Naive thymus-derived CD4-positive, alpha-beta T cell (primary cell): Measurements from ENCODE around the gene CACHD1. TPM values are rescaled to one million over a fixed set of nuclear protein-coding genes. Genes with fewer than 3 reads are reported as not detected.

Experiments used
- ATAC-seq: fragments of 150-1000 bp; cut with Tn5 transposase; 2 replicates; pipeline ENCODE4 v1.10.0; 2021; ENCODE audit warnings: mild to moderate bottlenecking, moderate library complexity
- CTCF ChIA-PET: fragments of 350-600 bp; sonication (Branson Sonifier 250); formaldehyde crosslinking; loops from one replicate; lab custom pipeline; 2021; ENCODE audit warnings: antibody characterized with exemption; lab: Charles Lee
- POLR2A ChIA-PET: fragments of 350-600 bp; sonication (Branson Sonifier 250); formaldehyde crosslinking; loops from one replicate; lab custom pipeline; 2021; ENCODE audit warnings: antibody characterized with exemption, inconsistent platforms; lab: Charles Lee
- DNase-seq, 9 donors: peaks; one replicate each; pipeline versions ENCODE4 v3.0.0 to v3.0.0-alpha.2; 2020 to 2022; ENCODE audit warnings: mixed read lengths in 1 of 9
- H3K27ac ChIP-seq: one replicate; pipeline ENCODE4 v1.7.0; 2013; ENCODE audit warnings: mild to moderate bottlenecking, low read depth, low read length, moderate library complexity
- H3K27me3 ChIP-seq, 2 donors: one replicate each; pipeline ENCODE4 v1.7.0; 2013; ENCODE audit warnings: low read length in 2 of 2, mild to moderate bottlenecking in 2 of 2, moderate library complexity in 2 of 2; ENCODE audit not compliant: control insufficient read depth in 2 of 2, insufficient read depth in 2 of 2
- H3K36me3 ChIP-seq, 3 experiments: 1 replicate in 2 of 3; 2 replicates in 1 of 3; pipeline ENCODE4 v1.7.0; 2013; ENCODE audit warnings: low read length in 3 of 3, mild to moderate bottlenecking in 3 of 3, moderate library complexity in 1 of 3; ENCODE audit not compliant: insufficient read depth in 3 of 3, control insufficient read depth in 2 of 3
- H3K4me1 ChIP-seq, 2 donors: one replicate each; pipeline ENCODE4 v1.7.0; 2013; ENCODE audit warnings: low read length in 2 of 2, mild to moderate bottlenecking in 2 of 2, moderate library complexity in 1 of 2; ENCODE audit not compliant: control insufficient read depth in 2 of 2, insufficient read depth in 2 of 2
- H3K4me3 ChIP-seq: 2 replicates; pipeline ENCODE4 v1.7.0; 2013; ENCODE audit warnings: mild to moderate bottlenecking, low read length
- H3K9me3 ChIP-seq, 3 experiments: 1 replicate in 2 of 3; 2 replicates in 1 of 3; pipeline ENCODE4 v1.7.0; 2013; ENCODE audit warnings: low read length in 3 of 3; ENCODE audit not compliant: control insufficient read depth in 2 of 3
- H3K27ac Mint-ChIP-seq, 9 donors: one replicate each; pipeline ENCODE4 v1.8.0; 2020 to 2022; ENCODE audit warnings: mixed read lengths in 9 of 9, mild to moderate bottlenecking in 8 of 9, moderate library complexity in 5 of 9, inconsistent platforms in 2 of 9
- H3K27me3 Mint-ChIP-seq, 5 donors: one replicate each; pipeline ENCODE4 v1.8.0; 2021 to 2022; ENCODE audit warnings: mixed read lengths in 5 of 5, mild to moderate bottlenecking in 1 of 5
- H3K36me3 Mint-ChIP-seq, 5 donors: one replicate each; pipeline ENCODE4 v1.8.0; 2020 to 2022; ENCODE audit warnings: mixed read lengths in 5 of 5, mild to moderate bottlenecking in 3 of 5, inconsistent platforms in 1 of 5
- H3K4me1 Mint-ChIP-seq, 7 donors: one replicate each; pipeline ENCODE4 v1.8.0; 2020 to 2022; ENCODE audit warnings: mixed read lengths in 7 of 7, mild to moderate bottlenecking in 3 of 7, inconsistent platforms in 1 of 7
- H3K4me3 Mint-ChIP-seq, 10 donors: one replicate each; pipeline ENCODE4 v1.8.0; 2020 to 2022; ENCODE audit warnings: mild to moderate bottlenecking in 10 of 10, mixed read lengths in 10 of 10, moderate library complexity in 6 of 10, inconsistent platforms in 2 of 10
- H3K9me3 Mint-ChIP-seq, 11 donors: one replicate each; pipeline ENCODE4 v1.8.0; 2020 to 2022; ENCODE audit warnings: mixed read lengths in 11 of 11, mild to moderate bottlenecking in 4 of 11, inconsistent platforms in 1 of 11, moderate library complexity in 1 of 11
- intact Hi-C, 2 donors: fragments of 100-400 bp; cut with micrococcal nuclease; formaldehyde crosslinking; loops; one replicate each; pipeline ENCODE4 v1.15.1; 2023
- polyA plus RNA-seq, 2 donors: library from polyadenylated mRNA; unstranded; fragments of 300-500 nt; fragmentation: Illumina TruSeq; gene quantifications; one replicate each; pipeline ENCODE4 v1.2.3, GENCODE V29; 2021
- total RNA-seq, 6 experiments: library from RNA in 5 of 6; stranded (reverse) in 5 of 6; gene quantifications; 1 replicate in 5 of 6; 2 replicates in 1 of 6; pipeline ENCODE4 v1.2.3 and lab custom pipeline; 2021 to 2026

The CACHD1 gene
- total and polyA plus RNA-seq, 7 experiments from 2014 or later, result 0.15 to 9.0 (median 3.4) TPM

- Mint-ChIP-seq H3K27ac (peak overlapping the region in 3 of 9 donors; percentile 40 to 62 (median 45)), H3K27me3 (peaks cover 5 to 24% (median 5%) of the 10 kb centered on the region in 5 donors), H3K36me3 (no peaks in the 10 kb centered on the region), H3K9me3 (peaks cover 0 to 2% (median 0%) of the 10 kb centered on the region in 11 donors), H3K4me3 (peak overlapping the region in 1 of 10 donors; percentile 10), H3K4me1 (peaks cover 0 to 78% (median 22%) of the 10 kb centered on the region in 7 donors)
- intact Hi-C loops, result loop anchor here in 1 of 2 donors (2.0 kb wide), 1 partner anchor 16 kb away; no protein-coding TSS in a partner anchor
- ChIA-PET POLR2A (interaction anchor here (1.0 kb wide), 1 partner anchor 24 kb away, joined by 3 read pairs; no protein-coding TSS in a partner anchor), CTCF (interaction anchor here (0.7 to 1.0 kb wide), 2 partner anchors 62 to 189 kb away, joined by 3 to 5 read pairs; no protein-coding TSS in a partner anchor)
- ATAC-seq (no peak), DNase-seq (no peak)
- Histone ChIP-seq H3K4me3 (no peak overlapping the region), H3K27me3 (no peaks in the 10 kb centered on the region), H3K36me3 (no peaks in the 10 kb centered on the region), H3K27ac (no peak overlapping the region), H3K9me3 (no peaks in the 10 kb centered on the region), H3K4me1 (no peaks in the 10 kb centered on the region)
These were observed 20.4 kb downstream of the CACHD1 start for GRCh38 chr1:64490213-64490818.

GRCh38 chr1:64492424-64492823 lies 22.5 kb downstream of the CACHD1 start:
- Mint-ChIP-seq H3K4me1 (peaks cover 0 to 89% (median 22%) of the 10 kb centered on the region in 7 donors), H3K4me3 (no peak overlapping the region), H3K9me3 (no peaks in the 10 kb centered on the region), H3K27me3 (peaks cover 0 to 24% (median 5%) of the 10 kb centered on the region in 5 donors), H3K27ac (no peak overlapping the region), H3K36me3 (peaks cover 0 to 3% (median 0%) of the 10 kb centered on the region in 5 donors)
- no peaks in the 10 kb centered on the region for H3K9me3 ChIP-seq
- no peak overlapping the region for H3K4me3 ChIP-seq
- ATAC-seq (no peak), DNase-seq (no peak)
- H3K36me3 ChIP-seq, result no peaks in the 10 kb centered on the region
- H3K27ac ChIP-seq, result no peak overlapping the region
- no peaks in the 10 kb centered on the region for H3K27me3 ChIP-seq
- ChIA-PET POLR2A (interaction anchor here (1.1 kb wide), 1 partner anchor 12 kb away, joined by 3 read pairs; no protein-coding TSS in a partner anchor), CTCF (interaction anchor here (0.6 kb wide), 1 partner anchor 65 kb away, joined by 3 read pairs; no protein-coding TSS in a partner anchor)
- intact Hi-C loops, result no loop called here
- no peaks in the 10 kb centered on the region for H3K4me1 ChIP-seq

- H3K9me3 ChIP-seq, result no peaks in the 10 kb centered on the region
- H3K36me3 ChIP-seq, result no peaks in the 10 kb centered on the region
- no peaks in the 10 kb centered on the region for H3K4me1 ChIP-seq
- no peak overlapping the region for H3K4me3 ChIP-seq
- ChIA-PET POLR2A (interaction anchor here (0.6 to 0.8 kb wide), 2 partner anchors 19 to 20 kb away, joined by 3 to 6 read pairs; no protein-coding TSS in a partner anchor), CTCF (no interaction called here)
- Mint-ChIP-seq H3K9me3 (no peaks in the 10 kb centered on the region), H3K27me3 (peaks cover 0 to 23% (median 5%) of the 10 kb centered on the region in 5 donors), H3K27ac (no peak overlapping the region), H3K4me1 (peaks cover 0 to 81% (median 22%) of the 10 kb centered on the region in 7 donors), H3K4me3 (no peak overlapping the region), H3K36me3 (peaks cover 0 to 3% (median 0%) of the 10 kb centered on the region in 5 donors)
- H3K27ac ChIP-seq, result no peak overlapping the region
- H3K27me3 ChIP-seq, result no peaks in the 10 kb centered on the region
- ATAC-seq (no peak), DNase-seq (no peak)
- intact Hi-C loops, result no loop called here
These were observed 23.9 kb downstream of the CACHD1 start for GRCh38 chr1:64493831-64494230.

GRCh38 chr1:64494659-64495058 lies 24.7 kb downstream of the CACHD1 start:
- Mint-ChIP-seq H3K9me3 (no peaks in the 10 kb centered on the region), H3K36me3 (peaks cover 0 to 7% (median 0%) of the 10 kb centered on the region in 5 donors), H3K4me1 (peaks cover 0 to 77% (median 20%) of the 10 kb centered on the region in 7 donors), H3K27ac (no peak overlapping the region), H3K27me3 (peaks cover 0 to 21% (median 5%) of the 10 kb centered on the region in 5 donors), H3K4me3 (peak overlapping the region in 1 of 10 donors; percentile 25)
- intact Hi-C loops, result no loop called here
- Histone ChIP-seq H3K4me3 (no peak overlapping the region), H3K4me1 (no peaks in the 10 kb centered on the region), H3K9me3 (no peaks in the 10 kb centered on the region), H3K27me3 (no peaks in the 10 kb centered on the region), H3K27ac (no peak overlapping the region), H3K36me3 (no peaks in the 10 kb centered on the region)
- ChIA-PET POLR2A (interaction anchor here (0.6 to 1.0 kb wide), 2 partner anchors 19 to 43 kb away, joined by 3 read pairs; no protein-coding TSS in a partner anchor), CTCF (no interaction called here)
- ATAC-seq (no peak), DNase-seq (no peak)

DNA sequence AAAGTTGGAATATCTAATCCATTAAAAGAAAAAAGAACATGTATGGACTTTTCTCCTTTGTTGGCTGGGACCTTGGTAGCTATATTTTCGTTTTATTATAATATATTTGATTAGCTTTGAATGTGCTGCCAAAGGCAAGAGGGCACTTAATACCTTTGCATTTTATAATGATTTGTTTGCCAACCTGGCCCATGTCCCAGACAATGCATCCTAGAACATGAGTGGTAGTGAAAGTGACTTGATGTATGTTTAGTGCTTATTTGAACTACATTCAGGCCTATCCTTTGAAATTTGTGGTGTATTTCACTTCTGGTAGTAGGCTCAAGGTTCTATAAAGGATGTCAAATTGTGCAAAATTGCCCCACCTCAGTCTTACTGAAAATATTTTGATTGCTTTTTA lies 25.9 kb downstream of the CACHD1 start:
- H3K9me3 Mint-ChIP-seq, result no peaks in the 10 kb centered on the region
- Histone ChIP-seq H3K4me1 (no peaks in the 10 kb centered on the region), H3K27me3 (no peaks in the 10 kb centered on the region), H3K27ac (no peak overlapping the region), H3K4me3 (no peak overlapping the region), H3K9me3 (no peaks in the 10 kb centered on the region), H3K36me3 (no peaks in the 10 kb centered on the region)
- no peak overlapping the region for H3K27ac Mint-ChIP-seq
- H3K4me1 Mint-ChIP-seq, result peaks cover 0 to 70% (median 18%) of the 10 kb centered on the region in 7 donors
- intact Hi-C loops, result loop anchor here in 1 of 2 donors (1.0 kb wide), 1 partner anchor 9 kb away; no protein-coding TSS in a partner anchor
- H3K27me3 Mint-ChIP-seq, result peaks cover 0 to 21% (median 5%) of the 10 kb centered on the region in 5 donors
- ChIA-PET CTCF (interaction anchor here (1.6 kb wide), 1 partner anchor 180 kb away, joined by 5 read pairs; no protein-coding TSS in a partner anchor), POLR2A (interaction anchor here (0.5 kb wide), 1 partner anchor 1765 kb away, joined by 3 read pairs; no protein-coding TSS in a partner anchor)
- H3K36me3 Mint-ChIP-seq, result peaks cover 0 to 7% (median 0%) of the 10 kb centered on the region in 5 donors
- ATAC-seq (no peak), DNase-seq (no peak)
- no peak overlapping the region for H3K4me3 Mint-ChIP-seq

GRCh38 chr1:64496606-64497005 lies 26.7 kb downstream of the CACHD1 start:
- no peak for ATAC-seq
- peaks cover 0 to 7% (median 0%) of the 10 kb centered on the region in 5 donors for H3K36me3 Mint-ChIP-seq
- Histone ChIP-seq H3K4me1 (no peaks in the 10 kb centered on the region), H3K9me3 (no peaks in the 10 kb centered on the region), H3K4me3 (no peak overlapping the region), H3K27me3 (no peaks in the 10 kb centered on the region), H3K27ac (no peak overlapping the region), H3K36me3 (no peaks in the 10 kb centered on the region)
- ChIA-PET POLR2A (interaction anchor here (0.6 kb wide), 1 partner anchor 859 kb away, joined by 3 read pairs; no protein-coding TSS in a partner anchor), CTCF (interaction anchor here (0.7 to 1.6 kb wide), 2 partner anchors 9 to 179 kb away, joined by 3 to 5 read pairs; no protein-coding TSS in a partner anchor)
- DNase-seq, result no peak
- H3K9me3 Mint-ChIP-seq, result no peaks in the 10 kb centered on the region
- H3K4me3 Mint-ChIP-seq, result no peak overlapping the region
- peaks cover 0 to 69% (median 18%) of the 10 kb centered on the region in 7 donors for H3K4me1 Mint-ChIP-seq
- peaks cover 0 to 18% (median 4%) of the 10 kb centered on the region in 5 donors for H3K27me3 Mint-ChIP-seq
- intact Hi-C loops, result loop anchor here in 1 of 2 donors (1.0 kb wide), 1 partner anchor 9 kb away; no protein-coding TSS in a partner anchor
- peak overlapping the region in 1 of 9 donors; percentile 34 for H3K27ac Mint-ChIP-seq
